Measurements from ENCODE around the gene PGAP1.

DNA sequence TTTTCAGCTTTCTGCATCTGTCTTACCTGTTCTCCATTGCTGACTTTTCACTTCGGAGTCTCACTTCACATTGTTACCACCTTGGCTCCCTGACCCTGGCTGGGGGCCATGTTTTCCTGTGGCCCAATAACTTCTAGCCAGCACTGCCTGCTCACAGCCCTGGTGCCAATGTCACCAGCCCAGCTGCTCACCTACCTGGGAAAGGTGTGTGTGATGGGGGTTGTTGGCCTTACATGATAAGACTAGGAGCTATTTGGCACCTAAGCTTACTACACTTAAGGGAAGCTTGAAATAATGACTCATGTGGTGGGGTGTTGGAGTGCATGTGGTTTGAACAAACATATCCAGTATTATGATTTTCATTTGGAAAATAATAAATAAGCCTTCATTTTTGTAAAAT lies 37.5 kb upstream of the PGAP1 start:
- TF ChIP-seq, protein P1, sequence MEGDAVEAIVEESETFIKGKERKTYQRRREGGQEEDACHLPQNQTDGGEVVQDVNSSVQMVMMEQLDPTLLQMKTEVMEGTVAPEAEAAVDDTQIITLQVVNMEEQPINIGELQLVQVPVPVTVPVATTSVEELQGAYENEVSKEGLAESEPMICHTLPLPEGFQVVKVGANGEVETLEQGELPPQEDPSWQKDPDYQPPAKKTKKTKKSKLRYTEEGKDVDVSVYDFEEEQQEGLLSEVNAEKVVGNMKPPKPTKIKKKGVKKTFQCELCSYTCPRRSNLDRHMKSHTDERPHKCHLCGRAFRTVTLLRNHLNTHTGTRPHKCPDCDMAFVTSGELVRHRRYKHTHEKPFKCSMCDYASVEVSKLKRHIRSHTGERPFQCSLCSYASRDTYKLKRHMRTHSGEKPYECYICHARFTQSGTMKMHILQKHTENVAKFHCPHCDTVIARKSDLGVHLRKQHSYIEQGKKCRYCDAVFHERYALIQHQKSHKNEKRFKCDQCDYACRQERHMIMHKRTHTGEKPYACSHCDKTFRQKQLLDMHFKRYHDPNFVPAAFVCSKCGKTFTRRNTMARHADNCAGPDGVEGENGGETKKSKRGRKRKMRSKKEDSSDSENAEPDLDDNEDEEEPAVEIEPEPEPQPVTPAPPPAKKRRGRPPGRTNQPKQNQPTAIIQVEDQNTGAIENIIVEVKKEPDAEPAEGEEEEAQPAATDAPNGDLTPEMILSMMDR (conservative IDR thresholded peaks at IDR 0.05): no peak
- TF ChIP-seq ZFX (IDR thresholded peaks at IDR 0.05): no peak

All from C4-2B (cell line).